AG09309 (cell line): ENCODE measurements around the gene NTRK3.

Source experiments
- DNase-seq: peaks from one replicate; pipeline ENCODE4 v3.0.0-alpha.2; 2010; ENCODE audit warnings: low read depth
- H3K4me3 ChIP-seq: 2 replicates; pipeline ENCODE4 v1.5.1; 2011; ENCODE audit warnings: mild to moderate bottlenecking, low read depth, low read length, moderate library complexity; ENCODE audit not compliant: control insufficient read depth
- TF ChIP-seq, protein P1 (sequence below): IDR thresholded peaks from 2 replicates; pipeline ENCODE4 v1.5.1; 2011; ENCODE audit warnings: mild to moderate bottlenecking, low read depth, low read length, inconsistent platforms; ENCODE audit not compliant: insufficient read depth, control insufficient read depth; ENCODE audit errors: missing control alignments

Gene NTRK3

GRCh38 chr15:88100181-88100580 is 156.4 kb downstream of the NTRK3 start:
- no peak overlapping the region for H3K4me3 ChIP-seq
- no peak for DNase-seq
- TF ChIP-seq, protein P1, sequence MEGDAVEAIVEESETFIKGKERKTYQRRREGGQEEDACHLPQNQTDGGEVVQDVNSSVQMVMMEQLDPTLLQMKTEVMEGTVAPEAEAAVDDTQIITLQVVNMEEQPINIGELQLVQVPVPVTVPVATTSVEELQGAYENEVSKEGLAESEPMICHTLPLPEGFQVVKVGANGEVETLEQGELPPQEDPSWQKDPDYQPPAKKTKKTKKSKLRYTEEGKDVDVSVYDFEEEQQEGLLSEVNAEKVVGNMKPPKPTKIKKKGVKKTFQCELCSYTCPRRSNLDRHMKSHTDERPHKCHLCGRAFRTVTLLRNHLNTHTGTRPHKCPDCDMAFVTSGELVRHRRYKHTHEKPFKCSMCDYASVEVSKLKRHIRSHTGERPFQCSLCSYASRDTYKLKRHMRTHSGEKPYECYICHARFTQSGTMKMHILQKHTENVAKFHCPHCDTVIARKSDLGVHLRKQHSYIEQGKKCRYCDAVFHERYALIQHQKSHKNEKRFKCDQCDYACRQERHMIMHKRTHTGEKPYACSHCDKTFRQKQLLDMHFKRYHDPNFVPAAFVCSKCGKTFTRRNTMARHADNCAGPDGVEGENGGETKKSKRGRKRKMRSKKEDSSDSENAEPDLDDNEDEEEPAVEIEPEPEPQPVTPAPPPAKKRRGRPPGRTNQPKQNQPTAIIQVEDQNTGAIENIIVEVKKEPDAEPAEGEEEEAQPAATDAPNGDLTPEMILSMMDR = no peak

GRCh38 chr15:88098361-88098760 is 158.2 kb downstream of the NTRK3 start:
- no peak for DNase-seq
- TF ChIP-seq, protein P1 = no peak
- no peak overlapping the region for H3K4me3 ChIP-seq

GRCh38 chr15:88091444-88092016 is 165.0 kb downstream of the NTRK3 start:
- DNase-seq = no peak
- TF ChIP-seq, protein P1 = no peak
- no peak overlapping the region for H3K4me3 ChIP-seq

DNA sequence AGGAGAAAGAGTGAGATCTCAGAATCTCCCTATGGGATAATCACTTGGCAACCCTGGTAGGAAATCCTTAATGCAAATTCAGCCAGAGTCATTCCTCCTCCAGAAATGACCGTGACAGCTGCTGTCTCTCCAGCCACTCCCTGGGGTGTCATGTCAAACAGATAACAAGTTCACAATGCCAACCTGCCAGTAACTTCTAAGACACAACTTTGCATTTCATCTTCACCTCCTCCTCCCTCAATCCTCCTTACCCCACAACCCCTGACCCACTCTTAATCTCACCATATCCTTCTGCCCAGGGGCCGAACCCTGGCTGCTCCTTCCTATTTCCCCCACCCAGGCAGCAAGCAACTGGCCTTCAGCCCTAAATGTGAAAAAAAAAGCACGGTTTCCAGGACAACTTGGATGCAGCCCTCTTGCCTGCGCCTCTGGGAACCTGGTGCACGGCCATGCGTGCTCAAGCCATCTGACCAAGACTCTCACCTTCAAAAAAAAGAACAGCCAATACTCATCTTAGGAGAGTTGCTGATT is 166.0 kb downstream of the NTRK3 start:
- TF ChIP-seq, protein P1 = no peak
- no peak for DNase-seq

DNA sequence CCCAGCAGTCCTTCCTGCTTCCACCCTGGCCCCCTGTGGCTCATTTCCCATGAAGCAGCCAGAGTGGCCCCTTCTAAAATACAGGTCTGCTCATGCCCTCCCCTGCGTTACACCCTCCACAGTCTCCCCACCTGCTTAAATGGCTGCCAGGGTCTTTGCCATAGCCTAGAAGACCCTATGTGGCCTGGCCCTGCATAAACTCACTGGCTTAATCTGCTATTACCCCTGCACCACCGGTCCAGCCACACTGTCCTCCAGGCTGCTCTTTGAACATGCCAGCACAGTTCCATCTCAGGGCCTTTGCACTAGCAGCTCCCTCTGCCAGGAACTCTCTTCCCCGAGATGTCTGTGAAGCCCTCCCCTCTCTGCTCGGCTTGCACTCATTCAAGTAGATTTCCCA is 166.8 kb downstream of the NTRK3 start:
- DNase-seq = no peak
- TF ChIP-seq, protein P1 = no peak

More for the DNA sequence above, 166.0 kb downstream of the NTRK3 start:
- H3K4me3 ChIP-seq = no peak overlapping the region

DNA sequence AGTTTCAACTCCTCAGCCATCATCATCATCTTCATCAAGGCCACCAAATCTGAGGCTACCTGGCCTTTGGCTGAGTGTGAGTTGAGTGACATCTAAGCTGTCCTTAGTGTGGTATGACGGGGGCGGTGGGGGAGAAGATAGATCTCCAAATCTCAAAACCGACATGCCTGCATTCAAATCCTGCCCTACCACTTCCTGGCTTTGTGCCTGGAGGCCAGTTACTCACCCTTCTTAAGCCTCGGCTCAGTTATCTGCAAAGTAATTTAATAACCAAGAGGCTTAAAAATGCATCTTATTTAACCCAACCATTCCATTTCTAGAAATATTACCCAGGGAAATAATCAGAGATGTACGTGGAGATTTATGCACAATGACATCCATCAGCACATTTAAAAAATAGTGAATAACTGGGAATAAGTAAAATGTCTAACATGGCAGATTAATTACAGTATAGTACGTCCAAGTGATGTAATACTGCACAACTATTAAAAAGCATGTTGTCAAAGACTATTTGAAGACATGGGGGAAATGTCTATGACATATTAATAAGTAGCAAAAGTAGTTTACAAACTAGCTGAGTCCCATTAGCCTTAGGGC is 167.4 kb downstream of the NTRK3 start:
- no peak for DNase-seq
- H3K4me3 ChIP-seq = no peak overlapping the region
- TF ChIP-seq, protein P1 = no peak

More for the DNA sequence above, 166.8 kb downstream of the NTRK3 start:
- no peak overlapping the region for H3K4me3 ChIP-seq
